NT2/D1 (cell line): ENCODE measurements around the gene MMP24.

ENCODE experiments used
- SUZ12 ChIP-seq: IDR thresholded peaks from 2 replicates; pipeline ENCODE4 v1.6.1; 2011; ENCODE audit not compliant: insufficient read length, insufficient read depth; ENCODE audit errors: extremely low read depth
- ZNF274 ChIP-seq: IDR thresholded peaks from 2 replicates; pipeline ENCODE4 v1.6.1; 2011; ENCODE audit warnings: mild to moderate bottlenecking, low read depth, low read length

- TF ChIP-seq ZNF274: no peak
- no peak for TF ChIP-seq SUZ12
Measured at GRCh38 chr20:35181731-35182130, 44.8 kb upstream of the MMP24 start.
